ENCODE measurements around the gene GRIP1. TPM values are rescaled to one million over a fixed set of nuclear protein-coding genes. Genes with fewer than 3 reads are reported as not detected.

The GRIP1 gene
- total and polyA plus RNA-seq, 2 experiments from 2014 or later, result 5.1 to 13.7 TPM

DNA sequence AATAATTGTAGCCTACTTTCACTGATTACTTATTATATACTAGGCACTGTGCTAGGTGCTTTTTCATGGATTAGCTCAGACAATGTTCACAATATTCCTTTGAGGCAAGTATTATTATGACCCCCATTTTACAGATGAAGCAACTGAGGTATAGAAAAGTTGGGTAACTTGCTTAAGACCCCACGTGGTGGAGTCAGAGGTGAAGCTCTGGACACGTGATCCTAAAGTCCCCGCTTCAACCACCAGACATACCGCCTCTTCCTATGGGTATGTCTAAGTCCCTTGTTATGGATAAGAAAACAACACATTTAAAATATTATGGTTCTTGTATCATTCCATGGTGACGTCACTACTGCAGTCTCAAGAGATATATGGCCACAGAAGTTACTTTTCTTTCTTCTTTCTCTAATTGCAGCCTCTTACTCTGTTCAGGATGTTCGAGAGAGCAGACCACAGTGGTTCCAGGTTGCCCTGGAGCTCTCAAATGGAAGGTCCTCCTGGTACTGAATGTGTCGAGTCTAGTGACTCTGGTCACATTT, 218.9 kb downstream of the GRIP1 start:
- H2AFZ ChIP-seq, result no peak overlapping the region
- DNase-seq (ENCODE audit: low spot score), result no peak
- H3K4me3 Mint-ChIP-seq, result no peak overlapping the region
- no peak overlapping the region for H3K4me3 ChIP-seq
- H3K79me2 ChIP-seq (replicated peaks; ENCODE audit: insufficient read depth), result no peaks in the 10 kb centered on the region
- peaks cover 4% of the 10 kb centered on the region; the same call in 1 of the 2 replicates for H3K9me2 ChIP-seq (ENCODE audit: insufficient read depth)
- no peaks in the 10 kb centered on the region for H3K9me3 Mint-ChIP-seq
- no peaks in the 10 kb centered on the region for H3K36me3 Mint-ChIP-seq (ENCODE audit: low read depth)
- no peak for TF ChIP-seq JUNB (IDR thresholded peaks at IDR 0.05; ENCODE audit: unreplicated experiment)
- TF ChIP-seq EZH2 (IDR thresholded peaks at IDR 0.05; ENCODE audit: low read depth, unreplicated experiment), result no peak
- TF ChIP-seq ZNF114 (CRISPR knock-in tag; IDR thresholded peaks at IDR 0.05), result no peak
- TF ChIP-seq POLR2AphosphoS5 (IDR thresholded peaks at IDR 0.05; ENCODE audit: low read depth), result no peak
- no peak for TF ChIP-seq ZNF331 (CRISPR knock-in tag; IDR thresholded peaks at IDR 0.05; ENCODE audit: low read depth)
- TF ChIP-seq, protein P1, sequence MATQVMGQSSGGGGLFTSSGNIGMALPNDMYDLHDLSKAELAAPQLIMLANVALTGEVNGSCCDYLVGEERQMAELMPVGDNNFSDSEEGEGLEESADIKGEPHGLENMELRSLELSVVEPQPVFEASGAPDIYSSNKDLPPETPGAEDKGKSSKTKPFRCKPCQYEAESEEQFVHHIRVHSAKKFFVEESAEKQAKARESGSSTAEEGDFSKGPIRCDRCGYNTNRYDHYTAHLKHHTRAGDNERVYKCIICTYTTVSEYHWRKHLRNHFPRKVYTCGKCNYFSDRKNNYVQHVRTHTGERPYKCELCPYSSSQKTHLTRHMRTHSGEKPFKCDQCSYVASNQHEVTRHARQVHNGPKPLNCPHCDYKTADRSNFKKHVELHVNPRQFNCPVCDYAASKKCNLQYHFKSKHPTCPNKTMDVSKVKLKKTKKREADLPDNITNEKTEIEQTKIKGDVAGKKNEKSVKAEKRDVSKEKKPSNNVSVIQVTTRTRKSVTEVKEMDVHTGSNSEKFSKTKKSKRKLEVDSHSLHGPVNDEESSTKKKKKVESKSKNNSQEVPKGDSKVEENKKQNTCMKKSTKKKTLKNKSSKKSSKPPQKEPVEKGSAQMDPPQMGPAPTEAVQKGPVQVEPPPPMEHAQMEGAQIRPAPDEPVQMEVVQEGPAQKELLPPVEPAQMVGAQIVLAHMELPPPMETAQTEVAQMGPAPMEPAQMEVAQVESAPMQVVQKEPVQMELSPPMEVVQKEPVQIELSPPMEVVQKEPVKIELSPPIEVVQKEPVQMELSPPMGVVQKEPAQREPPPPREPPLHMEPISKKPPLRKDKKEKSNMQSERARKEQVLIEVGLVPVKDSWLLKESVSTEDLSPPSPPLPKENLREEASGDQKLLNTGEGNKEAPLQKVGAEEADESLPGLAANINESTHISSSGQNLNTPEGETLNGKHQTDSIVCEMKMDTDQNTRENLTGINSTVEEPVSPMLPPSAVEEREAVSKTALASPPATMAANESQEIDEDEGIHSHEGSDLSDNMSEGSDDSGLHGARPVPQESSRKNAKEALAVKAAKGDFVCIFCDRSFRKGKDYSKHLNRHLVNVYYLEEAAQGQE (IDR thresholded peaks at IDR 0.05; ENCODE audit: unreplicated experiment), result no peak
- TF ChIP-seq NANOG (IDR thresholded peaks at IDR 0.05; ENCODE audit: borderline replicate concordance), result no peak
- TF ChIP-seq, protein P2, sequence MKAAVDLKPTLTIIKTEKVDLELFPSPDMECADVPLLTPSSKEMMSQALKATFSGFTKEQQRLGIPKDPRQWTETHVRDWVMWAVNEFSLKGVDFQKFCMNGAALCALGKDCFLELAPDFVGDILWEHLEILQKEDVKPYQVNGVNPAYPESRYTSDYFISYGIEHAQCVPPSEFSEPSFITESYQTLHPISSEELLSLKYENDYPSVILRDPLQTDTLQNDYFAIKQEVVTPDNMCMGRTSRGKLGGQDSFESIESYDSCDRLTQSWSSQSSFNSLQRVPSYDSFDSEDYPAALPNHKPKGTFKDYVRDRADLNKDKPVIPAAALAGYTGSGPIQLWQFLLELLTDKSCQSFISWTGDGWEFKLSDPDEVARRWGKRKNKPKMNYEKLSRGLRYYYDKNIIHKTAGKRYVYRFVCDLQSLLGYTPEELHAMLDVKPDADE (IDR thresholded peaks at IDR 0.05), result no peak
- TF ChIP-seq, protein P3, sequence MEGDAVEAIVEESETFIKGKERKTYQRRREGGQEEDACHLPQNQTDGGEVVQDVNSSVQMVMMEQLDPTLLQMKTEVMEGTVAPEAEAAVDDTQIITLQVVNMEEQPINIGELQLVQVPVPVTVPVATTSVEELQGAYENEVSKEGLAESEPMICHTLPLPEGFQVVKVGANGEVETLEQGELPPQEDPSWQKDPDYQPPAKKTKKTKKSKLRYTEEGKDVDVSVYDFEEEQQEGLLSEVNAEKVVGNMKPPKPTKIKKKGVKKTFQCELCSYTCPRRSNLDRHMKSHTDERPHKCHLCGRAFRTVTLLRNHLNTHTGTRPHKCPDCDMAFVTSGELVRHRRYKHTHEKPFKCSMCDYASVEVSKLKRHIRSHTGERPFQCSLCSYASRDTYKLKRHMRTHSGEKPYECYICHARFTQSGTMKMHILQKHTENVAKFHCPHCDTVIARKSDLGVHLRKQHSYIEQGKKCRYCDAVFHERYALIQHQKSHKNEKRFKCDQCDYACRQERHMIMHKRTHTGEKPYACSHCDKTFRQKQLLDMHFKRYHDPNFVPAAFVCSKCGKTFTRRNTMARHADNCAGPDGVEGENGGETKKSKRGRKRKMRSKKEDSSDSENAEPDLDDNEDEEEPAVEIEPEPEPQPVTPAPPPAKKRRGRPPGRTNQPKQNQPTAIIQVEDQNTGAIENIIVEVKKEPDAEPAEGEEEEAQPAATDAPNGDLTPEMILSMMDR (conservative IDR thresholded peaks at IDR 0.05; ENCODE audit: low read depth in 2 of 2), result no peak
- TF ChIP-seq EZH2phosphoT487 (IDR thresholded peaks at IDR 0.05; ENCODE audit: unreplicated experiment), result no peak
- TF ChIP-seq STAT1 (IDR thresholded peaks at IDR 0.05; ENCODE audit: unreplicated experiment), result no peak
- TF ChIP-seq, protein P4, sequence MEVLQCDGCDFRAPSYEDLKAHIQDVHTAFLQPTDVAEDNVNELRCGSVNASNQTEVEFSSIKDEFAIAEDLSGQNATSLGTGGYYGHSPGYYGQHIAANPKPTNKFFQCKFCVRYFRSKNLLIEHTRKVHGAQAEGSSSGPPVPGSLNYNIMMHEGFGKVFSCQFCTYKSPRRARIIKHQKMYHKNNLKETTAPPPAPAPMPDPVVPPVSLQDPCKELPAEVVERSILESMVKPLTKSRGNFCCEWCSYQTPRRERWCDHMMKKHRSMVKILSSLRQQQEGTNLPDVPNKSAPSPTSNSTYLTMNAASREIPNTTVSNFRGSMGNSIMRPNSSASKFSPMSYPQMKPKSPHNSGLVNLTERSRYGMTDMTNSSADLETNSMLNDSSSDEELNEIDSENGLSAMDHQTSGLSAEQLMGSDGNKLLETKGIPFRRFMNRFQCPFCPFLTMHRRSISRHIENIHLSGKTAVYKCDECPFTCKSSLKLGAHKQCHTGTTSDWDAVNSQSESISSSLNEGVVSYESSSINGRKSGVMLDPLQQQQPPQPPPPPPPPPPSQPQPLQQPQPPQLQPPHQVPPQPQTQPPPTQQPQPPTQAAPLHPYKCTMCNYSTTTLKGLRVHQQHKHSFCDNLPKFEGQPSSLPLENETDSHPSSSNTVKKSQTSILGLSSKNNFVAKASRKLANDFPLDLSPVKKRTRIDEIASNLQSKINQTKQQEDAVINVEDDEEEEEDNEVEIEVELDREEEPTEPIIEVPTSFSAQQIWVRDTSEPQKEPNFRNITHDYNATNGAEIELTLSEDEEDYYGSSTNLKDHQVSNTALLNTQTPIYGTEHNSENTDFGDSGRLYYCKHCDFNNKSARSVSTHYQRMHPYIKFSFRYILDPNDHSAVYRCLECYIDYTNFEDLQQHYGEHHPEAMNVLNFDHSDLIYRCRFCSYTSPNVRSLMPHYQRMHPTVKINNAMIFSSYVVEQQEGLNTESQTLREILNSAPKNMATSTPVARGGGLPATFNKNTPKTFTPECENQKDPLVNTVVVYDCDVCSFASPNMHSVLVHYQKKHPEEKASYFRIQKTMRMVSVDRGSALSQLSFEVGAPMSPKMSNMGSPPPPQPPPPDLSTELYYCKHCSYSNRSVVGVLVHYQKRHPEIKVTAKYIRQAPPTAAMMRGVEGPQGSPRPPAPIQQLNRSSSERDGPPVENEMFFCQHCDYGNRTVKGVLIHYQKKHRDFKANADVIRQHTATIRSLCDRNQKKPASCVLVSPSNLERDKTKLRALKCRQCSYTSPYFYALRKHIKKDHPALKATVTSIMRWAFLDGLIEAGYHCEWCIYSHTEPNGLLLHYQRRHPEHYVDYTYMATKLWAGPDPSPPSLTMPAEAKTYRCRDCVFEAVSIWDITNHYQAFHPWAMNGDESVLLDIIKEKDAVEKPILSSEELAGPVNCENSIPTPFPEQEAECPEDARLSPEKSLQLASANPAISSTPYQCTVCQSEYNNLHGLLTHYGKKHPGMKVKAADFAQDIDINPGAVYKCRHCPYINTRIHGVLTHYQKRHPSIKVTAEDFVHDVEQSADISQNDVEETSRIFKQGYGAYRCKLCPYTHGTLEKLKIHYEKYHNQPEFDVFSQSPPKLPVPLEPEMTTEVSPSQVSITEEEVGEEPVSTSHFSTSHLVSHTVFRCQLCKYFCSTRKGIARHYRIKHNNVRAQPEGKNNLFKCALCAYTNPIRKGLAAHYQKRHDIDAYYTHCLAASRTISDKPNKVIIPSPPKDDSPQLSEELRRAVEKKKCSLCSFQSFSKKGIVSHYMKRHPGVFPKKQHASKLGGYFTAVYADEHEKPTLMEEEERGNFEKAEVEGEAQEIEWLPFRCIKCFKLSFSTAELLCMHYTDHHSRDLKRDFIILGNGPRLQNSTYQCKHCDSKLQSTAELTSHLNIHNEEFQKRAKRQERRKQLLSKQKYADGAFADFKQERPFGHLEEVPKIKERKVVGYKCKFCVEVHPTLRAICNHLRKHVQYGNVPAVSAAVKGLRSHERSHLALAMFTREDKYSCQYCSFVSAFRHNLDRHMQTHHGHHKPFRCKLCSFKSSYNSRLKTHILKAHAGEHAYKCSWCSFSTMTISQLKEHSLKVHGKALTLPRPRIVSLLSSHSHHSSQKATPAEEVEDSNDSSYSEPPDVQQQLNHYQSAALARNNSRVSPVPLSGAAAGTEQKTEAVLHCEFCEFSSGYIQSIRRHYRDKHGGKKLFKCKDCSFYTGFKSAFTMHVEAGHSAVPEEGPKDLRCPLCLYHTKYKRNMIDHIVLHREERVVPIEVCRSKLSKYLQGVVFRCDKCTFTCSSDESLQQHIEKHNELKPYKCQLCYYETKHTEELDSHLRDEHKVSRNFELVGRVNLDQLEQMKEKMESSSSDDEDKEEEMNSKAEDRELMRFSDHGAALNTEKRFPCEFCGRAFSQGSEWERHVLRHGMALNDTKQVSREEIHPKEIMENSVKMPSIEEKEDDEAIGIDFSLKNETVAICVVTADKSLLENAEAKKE (CRISPR knock-in tag; IDR thresholded peaks at IDR 0.05), result no peak
- TF ChIP-seq CREB1 (CRISPR knock-in tag; IDR thresholded peaks at IDR 0.05; ENCODE audit: low read depth), result no peak
- no peaks in the 10 kb centered on the region for H4K20me1 ChIP-seq (replicated peaks; ENCODE audit: insufficient read depth)
- H3K27ac ChIP-seq (ENCODE audit: low read depth), result no peak overlapping the region
- no peak overlapping the region for H3K27ac Mint-ChIP-seq
- H3K4me1 ChIP-seq (ENCODE audit: insufficient read depth), result peaks cover 10% of the 10 kb centered on the region
- H3K27me3 ChIP-seq (ENCODE audit: insufficient read depth), result no peaks in the 10 kb centered on the region
- H3K4me2 ChIP-seq, result no peak overlapping the region
- H3F3A ChIP-seq (replicated peaks; ENCODE audit: low read depth), result no peaks in the 10 kb centered on the region
- no peak for ATAC-seq
- H3K27me3 Mint-ChIP-seq (ENCODE audit: insufficient read depth, low read depth, poor library complexity), result peaks cover 3% of the 10 kb centered on the region
- no peaks in the 10 kb centered on the region for H3K36me3 ChIP-seq (ENCODE audit: insufficient read depth)
- H3K4me1 Mint-ChIP-seq, result peaks cover 5% of the 10 kb centered on the region; the same call in 1 of the 3 replicates
